ENCODE measurements around the gene ZFAND6. TPM values are rescaled to one million over a fixed set of nuclear protein-coding genes. Genes with fewer than 3 reads are reported as not detected.
"Not testable (repeated sequence)": the region's sequence is repeated elsewhere in the genome, so short reads cannot be mapped to it uniquely, and the experiment has no call there.

The ZFAND6 gene
- total and polyA plus RNA-seq, 4 donors = 47.6 to 102 (median 82.4) TPM

- Histone ChIP-seq H3K4me1 (ENCODE audit: control insufficient read depth in 4 of 4, insufficient read depth in 4 of 4, low read length in 3 of 4) (peaks cover 24 to 73% (median 59%) of the 10 kb centered on the region in 4 donors), H3K9me3 (ENCODE audit: control insufficient read depth in 4 of 4, low read length in 3 of 4) (no peaks in the 10 kb centered on the region), H3K27me3 (ENCODE audit: control insufficient read depth in 4 of 4, insufficient read depth in 4 of 4, low read length in 3 of 4) (no peaks in the 10 kb centered on the region), H3K36me3 (ENCODE audit: control insufficient read depth in 4 of 4, insufficient read depth in 3 of 4, low read depth in 1 of 4, low read length in 3 of 4) (peaks cover 0 to 8% (median 1%) of the 10 kb centered on the region in 4 donors), H3K4me3 (ENCODE audit: low read depth in 1 of 3, low read length in 3 of 3) (peak overlapping the region in 2 of 3 donors; percentile 61 to 93), H3K27ac (ENCODE audit: low read depth in 1 of 2, low read length in 2 of 2) (peak overlapping the region; percentile 68 to 93), H3K9ac (ENCODE audit: low read depth in 1 of 2, low read length in 2 of 2) (peak overlapping the region; percentile 8 to 56)
- 75% methylated on average over 5 of the region's 5 CpGs for WGBS
- no peak for TF ChIP-seq FOXA1 (IDR thresholded peaks at IDR 0.05)
- TF ChIP-seq REST (IDR thresholded peaks at IDR 0.05) = no peak
- TF ChIP-seq YY1 (IDR thresholded peaks at IDR 0.05) = no peak
- no peak for TF ChIP-seq ATF3 (IDR thresholded peaks at IDR 0.05)
- no peak for TF ChIP-seq HNF4A (conservative IDR thresholded peaks at IDR 0.05)
- TF ChIP-seq CTCF (IDR thresholded peaks at IDR 0.05; ENCODE audit: low read depth, low read length, missing input control) = no peak
- no peak for TF ChIP-seq NR2F2 (IDR thresholded peaks at IDR 0.05)
- no peak for TF ChIP-seq JUND (IDR thresholded peaks at IDR 0.05)
- DNase-seq (ENCODE audit: low spot score) = no peak
Measured at GRCh38 chr15:80155001-80155377, 95.5 kb downstream of the ZFAND6 start.

- H3K36me3 ChIP-seq (ENCODE audit: control insufficient read depth in 4 of 4, insufficient read depth in 3 of 4, low read depth in 1 of 4, low read length in 3 of 4); H3K9ac ChIP-seq (ENCODE audit: low read depth in 1 of 2, low read length in 2 of 2); H3K27me3 ChIP-seq (ENCODE audit: control insufficient read depth in 4 of 4, insufficient read depth in 4 of 4, low read length in 3 of 4); DNase-seq (ENCODE audit: low spot score); H3K9me3 ChIP-seq (ENCODE audit: control insufficient read depth in 4 of 4, low read length in 3 of 4): not testable (repeated sequence)
- peaks cover 29 to 79% (median 65%) of the 10 kb centered on the region in 4 donors for H3K4me1 ChIP-seq (ENCODE audit: control insufficient read depth in 4 of 4, insufficient read depth in 4 of 4, low read length in 3 of 4)
- H3K4me3 ChIP-seq (ENCODE audit: low read depth in 1 of 3, low read length in 3 of 3) = peak overlapping the region in 1 of 3 donors; percentile 61
- H3K27ac ChIP-seq (ENCODE audit: low read depth in 1 of 2, low read length in 2 of 2) = peak overlapping the region; percentile 68 to 93
- peak in 1 of 2 donors; percentile 33 for TF ChIP-seq JUND (IDR thresholded peaks at IDR 0.05)
- 78% methylated on average over 16 of the region's 16 CpGs for WGBS
Measured at GRCh38 chr15:80155378-80156175, 96.1 kb downstream of the ZFAND6 start.

- no peaks in the 10 kb centered on the region for H3K27me3 ChIP-seq (ENCODE audit: control insufficient read depth in 4 of 4, insufficient read depth in 4 of 4, low read length in 3 of 4)
- WGBS = 93% methylated on average over 8 of the region's 8 CpGs
- peaks cover 32 to 82% (median 68%) of the 10 kb centered on the region in 4 donors for H3K4me1 ChIP-seq (ENCODE audit: control insufficient read depth in 4 of 4, insufficient read depth in 4 of 4, low read length in 3 of 4)
- DNase-seq (ENCODE audit: low spot score) = no peak
- H3K9me3 ChIP-seq (ENCODE audit: control insufficient read depth in 4 of 4, low read length in 3 of 4) = no peaks in the 10 kb centered on the region
- H3K27ac ChIP-seq (ENCODE audit: low read depth in 1 of 2, low read length in 2 of 2) = peak overlapping the region; percentile 21 to 48
- peaks cover 0 to 8% (median 1%) of the 10 kb centered on the region in 4 donors for H3K36me3 ChIP-seq (ENCODE audit: control insufficient read depth in 4 of 4, insufficient read depth in 3 of 4, low read depth in 1 of 4, low read length in 3 of 4)
- H3K9ac ChIP-seq (ENCODE audit: low read depth in 1 of 2, low read length in 2 of 2) = no peak overlapping the region
- no peak overlapping the region for H3K4me3 ChIP-seq (ENCODE audit: low read depth in 1 of 3, low read length in 3 of 3)
- no peak for TF ChIP-seq TAF1 (conservative IDR thresholded peaks at IDR 0.05)
- TF ChIP-seq RAD21 (IDR thresholded peaks at IDR 0.05) = no peak
- no peak for TF ChIP-seq MAX (IDR thresholded peaks at IDR 0.05)
- TF ChIP-seq REST (IDR thresholded peaks at IDR 0.05) = no peak
- no peak for TF ChIP-seq FOXA2 (IDR thresholded peaks at IDR 0.05)
- no peak for TF ChIP-seq SP1 (IDR thresholded peaks at IDR 0.05)
- TF ChIP-seq NR2F2 (IDR thresholded peaks at IDR 0.05) = no peak
- no peak for TF ChIP-seq ZBTB33 (IDR thresholded peaks at IDR 0.05)
Measured at GRCh38 chr15:80156176-80156720, 96.8 kb downstream of the ZFAND6 start.

Measured in liver (tissue), 9 donors.